GM21619 (cell line): ENCODE data around the gene TIMM17A.
"Not testable (repeated sequence)": the region's sequence is repeated elsewhere in the genome, so short reads cannot be mapped to it uniquely, and the experiment has no call there.

Experiments
- ATAC-seq: cut with Tn5 transposase; IDR thresholded peaks from one replicate; pipeline ENCODE4 v1.9.1; 2021; ENCODE audit not compliant: unreplicated experiment

Gene TIMM17A

DNA sequence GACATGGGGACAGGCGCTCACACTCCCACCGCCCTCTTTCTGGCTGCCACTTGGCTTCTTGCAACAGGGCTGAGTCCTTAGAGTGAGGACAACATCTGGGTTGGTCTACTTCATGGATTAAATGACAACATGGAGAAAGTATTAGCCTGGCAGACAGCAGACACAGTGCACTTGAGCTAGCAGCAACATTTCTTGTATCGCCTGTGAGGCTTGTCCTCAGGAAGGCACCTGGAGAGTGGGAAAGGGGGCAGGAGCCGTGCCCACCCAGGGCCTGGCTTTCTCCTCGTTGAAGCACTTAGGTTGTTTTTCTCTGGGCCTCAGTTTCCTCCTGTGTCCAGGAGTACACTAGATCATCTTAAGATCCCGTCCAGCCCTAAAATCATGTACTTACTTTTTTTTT, 58.8 kb downstream of the TIMM17A start:
- ATAC-seq: no peak

DNA sequence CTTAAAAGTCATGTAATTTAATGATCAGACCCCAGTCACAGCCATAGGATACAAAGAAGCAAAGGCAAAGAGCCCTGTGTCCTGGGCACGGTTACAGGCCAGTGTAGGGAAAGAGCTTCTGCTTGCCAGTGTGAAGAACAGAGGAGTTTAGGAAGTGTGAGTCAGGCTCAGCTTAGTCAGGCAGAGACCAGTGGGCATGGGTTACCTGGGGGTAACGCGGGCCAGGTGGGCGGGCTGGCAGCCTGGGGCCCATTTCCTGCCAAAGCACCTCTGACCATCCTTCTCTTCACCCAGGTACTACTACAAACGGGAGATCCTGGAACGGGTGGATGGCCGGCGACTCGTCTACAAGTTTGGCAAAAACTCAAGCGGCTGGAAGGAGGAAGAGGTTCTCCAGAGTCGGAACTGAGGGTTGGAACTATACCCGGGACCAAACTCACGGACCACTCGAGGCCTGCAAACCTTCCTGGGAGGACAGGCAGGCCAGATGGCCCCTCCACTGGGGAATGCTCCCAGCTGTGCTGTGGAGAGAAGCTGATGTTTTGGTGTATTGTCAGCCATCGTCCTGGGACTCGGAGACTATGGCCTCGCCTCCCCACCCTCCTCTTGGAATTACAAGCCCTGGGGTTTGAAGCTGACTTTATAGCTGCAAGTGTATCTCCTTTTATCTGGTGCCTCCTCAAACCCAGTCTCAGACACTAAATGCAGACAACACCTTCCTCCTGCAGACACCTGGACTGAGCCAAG, 59.8 kb downstream of the TIMM17A start:
- ATAC-seq: no peak

DNA sequence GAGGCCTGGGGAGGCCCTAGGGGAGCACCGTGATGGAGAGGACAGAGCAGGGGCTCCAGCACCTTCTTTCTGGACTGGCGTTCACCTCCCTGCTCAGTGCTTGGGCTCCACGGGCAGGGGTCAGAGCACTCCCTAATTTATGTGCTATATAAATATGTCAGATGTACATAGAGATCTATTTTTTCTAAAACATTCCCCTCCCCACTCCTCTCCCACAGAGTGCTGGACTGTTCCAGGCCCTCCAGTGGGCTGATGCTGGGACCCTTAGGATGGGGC, 60.3 kb downstream of the TIMM17A start:
- ATAC-seq: no peak

DNA sequence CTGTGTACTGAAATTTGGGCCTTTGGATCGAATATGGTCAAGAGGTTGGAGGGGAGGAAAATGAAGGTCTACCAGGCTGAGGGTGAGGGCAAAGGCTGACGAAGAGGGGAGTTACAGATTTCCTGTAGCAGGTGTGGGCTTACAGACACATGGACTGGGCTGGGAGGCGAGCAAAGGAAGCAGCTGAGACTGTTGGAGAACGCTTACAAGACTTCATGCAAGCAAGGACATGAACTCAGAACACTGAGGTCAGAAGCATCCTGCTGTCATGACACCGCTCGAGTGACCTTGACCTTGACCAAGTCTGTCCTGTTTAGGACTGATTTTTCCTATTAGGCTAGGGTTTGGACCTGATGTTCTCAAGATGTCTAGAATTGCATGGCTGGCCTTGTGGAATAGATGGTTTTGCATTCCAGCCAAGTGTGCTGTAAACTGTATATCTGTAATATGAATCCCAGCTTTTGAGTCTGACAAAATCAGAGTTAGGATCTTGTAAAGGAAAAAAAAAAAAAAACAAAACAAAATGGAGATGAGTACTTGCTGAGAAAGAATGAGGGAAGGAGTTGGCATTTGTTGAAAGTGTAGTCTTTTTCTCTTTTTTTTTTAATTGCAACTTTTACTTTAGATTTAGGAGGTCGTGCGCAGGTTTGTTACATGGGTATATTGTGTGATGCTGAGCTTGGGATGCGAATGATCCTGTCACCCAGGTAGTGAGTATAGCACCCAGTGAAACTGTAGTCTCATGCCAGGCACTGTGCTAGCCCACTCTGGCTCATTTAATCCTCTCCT, 60.9 kb downstream of the TIMM17A start:
- ATAC-seq: no peak

DNA sequence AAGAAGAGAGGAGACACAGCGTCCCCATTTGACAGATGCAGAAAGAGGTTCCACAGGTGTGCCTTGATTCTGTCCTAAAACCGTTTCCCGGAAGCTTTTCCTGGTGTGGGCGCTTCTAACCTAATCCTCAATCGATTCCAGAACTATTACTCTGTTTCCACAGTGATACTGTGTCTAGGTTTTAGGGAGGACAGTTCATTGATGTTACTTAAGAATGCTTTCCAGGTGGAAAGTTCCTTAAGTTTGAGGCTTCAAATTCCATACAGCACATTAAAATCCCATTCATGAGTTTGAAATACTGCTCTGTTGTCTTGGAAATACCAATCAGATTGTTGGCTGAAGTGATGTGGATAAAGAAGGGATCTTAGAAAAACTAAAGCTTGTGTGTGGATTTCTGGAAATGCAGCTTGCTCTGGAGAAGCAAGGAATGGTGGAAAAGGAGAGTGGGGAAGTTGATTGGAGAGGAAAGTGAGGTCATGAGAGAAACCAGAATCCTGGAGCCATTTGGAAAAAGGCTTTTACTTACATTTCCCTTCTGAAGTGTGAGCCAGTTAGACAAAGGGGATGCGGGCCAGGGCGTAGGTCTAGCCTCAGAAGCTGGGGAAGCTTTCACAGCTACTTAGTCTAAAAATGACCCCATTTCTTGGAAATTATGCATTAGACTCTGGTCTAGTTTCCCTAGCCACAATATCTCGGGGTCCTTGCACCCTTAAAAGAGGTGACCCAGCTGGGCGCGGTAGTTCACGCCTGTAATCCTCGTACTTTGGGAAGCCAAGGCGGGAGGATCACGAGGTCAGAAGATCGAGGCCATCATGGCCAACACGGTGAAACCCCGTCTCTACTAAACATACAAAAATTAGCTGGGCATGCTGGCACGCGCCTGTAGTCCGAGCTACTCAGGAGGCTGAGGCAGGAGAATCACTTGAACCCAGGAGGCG, 61.8 kb downstream of the TIMM17A start:
- ATAC-seq: no peak

DNA sequence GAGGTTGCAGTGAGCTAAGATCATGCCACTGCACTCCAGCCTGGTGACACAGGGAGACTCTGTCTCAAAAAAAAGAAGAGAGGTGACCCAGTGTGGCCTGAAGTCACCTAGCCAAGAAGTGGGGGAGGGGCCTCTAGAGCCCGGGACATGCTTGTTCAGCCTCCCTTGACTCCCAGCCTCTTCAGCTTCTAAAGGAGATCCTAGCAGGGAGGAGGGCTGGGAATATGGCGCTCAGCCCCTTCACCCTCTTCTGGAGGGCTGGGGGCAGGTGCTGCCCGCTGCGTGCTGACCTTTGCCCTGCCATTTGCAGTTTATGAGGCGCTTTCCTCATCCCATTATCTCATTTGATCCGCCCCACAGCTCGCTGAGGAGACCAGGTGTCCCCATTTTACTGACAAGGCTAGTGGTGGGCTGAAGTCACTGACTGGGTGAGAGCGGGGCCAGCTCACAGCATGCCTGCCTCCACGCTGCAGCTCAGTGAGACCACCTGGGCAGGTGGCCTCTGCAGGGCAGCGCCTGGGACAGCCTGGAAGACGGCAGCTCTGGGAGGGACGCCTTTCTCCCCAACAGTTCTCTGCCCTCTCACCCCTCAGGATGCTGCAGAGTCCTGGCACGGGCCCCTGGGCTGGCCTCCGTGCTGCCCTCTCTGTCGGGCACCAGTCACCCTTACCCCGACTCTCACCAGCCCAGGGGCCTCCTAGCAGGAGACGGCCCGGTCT, 62.6 kb downstream of the TIMM17A start:
- no peak for ATAC-seq

DNA sequence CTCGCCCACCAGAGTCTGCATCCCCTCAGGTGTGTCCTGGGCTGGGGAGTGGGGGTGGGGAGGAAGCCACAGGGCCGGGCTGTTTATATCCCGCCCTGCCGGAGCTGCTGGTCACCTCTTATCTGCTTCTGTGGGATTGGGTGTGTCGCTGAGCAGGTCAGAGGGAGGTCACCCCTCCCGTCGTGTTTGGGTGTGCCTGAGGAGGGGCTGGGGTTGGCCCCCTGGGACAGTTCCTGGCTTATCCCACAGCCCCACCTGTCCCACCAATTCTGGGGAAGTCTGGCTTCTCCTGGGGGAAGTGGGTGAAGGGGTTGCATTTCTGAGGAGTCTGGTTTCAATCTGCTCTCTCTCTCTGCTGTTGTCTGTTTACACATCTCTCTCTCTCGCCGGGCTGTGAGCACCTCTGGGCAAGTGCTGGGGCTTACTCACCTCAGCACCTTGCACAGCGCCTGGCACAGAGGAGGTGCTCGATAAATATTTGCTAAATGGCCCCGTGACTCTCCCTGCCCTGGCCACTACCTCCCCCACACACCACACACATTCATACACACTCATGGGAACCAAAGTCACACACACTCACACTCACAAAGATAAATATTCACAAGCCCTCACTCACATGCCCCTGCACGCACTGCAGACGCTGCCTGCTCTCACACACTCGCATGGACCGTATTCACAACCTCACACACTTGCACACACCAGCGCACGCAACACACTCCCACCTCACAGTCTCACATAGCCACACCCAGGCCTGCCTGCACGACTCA, 63.3 kb downstream of the TIMM17A start:
- ATAC-seq: no peak

DNA sequence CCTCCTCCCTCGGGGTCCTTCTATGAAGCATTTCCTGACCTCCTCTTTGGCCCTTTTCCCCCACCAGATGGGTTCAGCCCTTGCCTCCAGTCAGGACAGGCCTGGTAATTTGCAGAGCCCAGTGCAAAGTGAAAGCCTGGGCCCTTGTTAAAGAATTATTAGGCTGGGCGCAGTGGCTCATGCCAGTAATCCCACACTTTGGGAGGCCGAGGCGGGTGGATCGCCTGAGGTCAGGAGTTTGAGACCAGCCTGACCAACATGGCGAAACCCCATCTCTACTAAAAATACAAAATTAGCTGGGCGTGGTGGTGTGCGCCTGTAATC, 63.9 kb downstream of the TIMM17A start:
- ATAC-seq: not testable (repeated sequence)
